Hepatocyte (in vitro differentiated cells): ENCODE results near the gene STXBP1. TPM values are rescaled to one million over a fixed set of nuclear protein-coding genes. Genes with fewer than 3 reads are reported as not detected.
A peak's percentile ranks its signal among the peaks of the same experiment; 100 is the strongest.
"Not testable (repeated sequence)": the region's sequence is repeated elsewhere in the genome, so short reads cannot be mapped to it uniquely, and the experiment has no call there.

Source experiments
- DNase-seq: peaks from one replicate; pipeline ENCODE4 v3.0.0-alpha.2; 2016; ENCODE audit warnings: low spot score
- H2AFZ ChIP-seq: fragments of 200-600 bp; sonication (generic); 2 replicates; pipeline ENCODE4 v1.6.0; 2016; ENCODE audit warnings: antibody characterized with exemption, mild to moderate bottlenecking
- H3K27ac ChIP-seq: fragments of 200-600 bp; sonication (generic); 2 replicates; pipeline ENCODE4 v1.5.1; 2016; ENCODE audit warnings: mild to moderate bottlenecking
- H3K27me3 ChIP-seq: fragments of 200-600 bp; sonication (generic); 2 replicates; pipeline ENCODE4 v1.6.1; 2016
- H3K36me3 ChIP-seq: fragments of 200-600 bp; sonication (generic); replicated peaks from 2 replicates; pipeline ENCODE4 v1.5.1; 2016; ENCODE audit warnings: low read depth; ENCODE audit not compliant: insufficient read depth
- H3K4me1 ChIP-seq: fragments of 200-600 bp; sonication (generic); 2 replicates; pipeline ENCODE4 v1.5.1; 2016; ENCODE audit warnings: mild to moderate bottlenecking, moderate library complexity; ENCODE audit not compliant: insufficient read depth
- H3K4me2 ChIP-seq: fragments of 200-600 bp; sonication (generic); 2 replicates; pipeline ENCODE4 v1.6.0; 2016
- H3K4me3 ChIP-seq: fragments of 200-600 bp; sonication (generic); 2 replicates; pipeline ENCODE4 v1.5.1; 2016; ENCODE audit warnings: mild to moderate bottlenecking
- H3K79me2 ChIP-seq: fragments of 200-600 bp; sonication (generic); 2 replicates; pipeline ENCODE4 v1.6.0; 2017; ENCODE audit warnings: mild to moderate bottlenecking
- H3K9me2 ChIP-seq: fragments of 200-600 bp; sonication (generic); replicated peaks from 2 replicates; pipeline ENCODE4 v1.6.0; 2017; ENCODE audit warnings: mild to moderate bottlenecking; ENCODE audit not compliant: insufficient read depth
- H3K9me3 ChIP-seq: fragments of 200-600 bp; sonication (generic); 2 replicates; pipeline ENCODE4 v1.5.1; 2016; ENCODE audit warnings: low read depth, mild to moderate bottlenecking
- H4K20me1 ChIP-seq: fragments of 200-600 bp; sonication (generic); 2 replicates; pipeline ENCODE4 v1.6.0; 2016; ENCODE audit warnings: mild to moderate bottlenecking; ENCODE audit not compliant: insufficient read depth, poor library complexity, severe bottlenecking
- CTCF ChIP-seq: fragments of 200-600 bp; sonication (generic); IDR thresholded peaks from 2 replicates; pipeline ENCODE4 v1.5.1; 2016; ENCODE audit warnings: antibody characterized with exemption, mild to moderate bottlenecking; ENCODE audit not compliant: poor library complexity
- EZH2 ChIP-seq: fragments of 200-600 bp; sonication (generic); IDR thresholded peaks from 2 replicates; pipeline ENCODE4 v1.6.1; 2016; ENCODE audit warnings: antibody characterized with exemption, mild to moderate bottlenecking, borderline replicate concordance
- EZH2phosphoT487 ChIP-seq: fragments of 200-600 bp; sonication (generic); IDR thresholded peaks from one replicate; pipeline ENCODE4 v1.6.1; 2018; ENCODE audit warnings: antibody characterized with exemption, mild to moderate bottlenecking, low read depth, moderate library complexity; ENCODE audit not compliant: unreplicated experiment, severe bottlenecking
- WGBS: methylation state at CpG from one replicate; pipeline ENCODE4 v1.1.6; 2016; ENCODE audit warnings: low lambda C conversion rate; ENCODE audit errors: missing lambda C conversion rate; 5-methylcytosine and 5-hydroxymethylcytosine counted together
- polyA plus RNA-seq: library from polyadenylated mRNA; unstranded; fragments of >200 nt; fragmentation: Nextera tagmentation; extraction: Ambion mirVana; gene quantifications from 2 replicates; pipeline ENCODE4 v1.2.1, GENCODE V29; 2016
- total RNA-seq: library from RNA; depleted of rRNA; stranded (reverse); fragments of >200 nt; gene quantifications from 2 replicates; pipeline ENCODE4 v1.2.3, GENCODE V29; 2014

STXBP1 gene
- total and polyA plus RNA-seq, 2 experiments from 2014 or later, result 22.6 to 27.6 TPM

DNA sequence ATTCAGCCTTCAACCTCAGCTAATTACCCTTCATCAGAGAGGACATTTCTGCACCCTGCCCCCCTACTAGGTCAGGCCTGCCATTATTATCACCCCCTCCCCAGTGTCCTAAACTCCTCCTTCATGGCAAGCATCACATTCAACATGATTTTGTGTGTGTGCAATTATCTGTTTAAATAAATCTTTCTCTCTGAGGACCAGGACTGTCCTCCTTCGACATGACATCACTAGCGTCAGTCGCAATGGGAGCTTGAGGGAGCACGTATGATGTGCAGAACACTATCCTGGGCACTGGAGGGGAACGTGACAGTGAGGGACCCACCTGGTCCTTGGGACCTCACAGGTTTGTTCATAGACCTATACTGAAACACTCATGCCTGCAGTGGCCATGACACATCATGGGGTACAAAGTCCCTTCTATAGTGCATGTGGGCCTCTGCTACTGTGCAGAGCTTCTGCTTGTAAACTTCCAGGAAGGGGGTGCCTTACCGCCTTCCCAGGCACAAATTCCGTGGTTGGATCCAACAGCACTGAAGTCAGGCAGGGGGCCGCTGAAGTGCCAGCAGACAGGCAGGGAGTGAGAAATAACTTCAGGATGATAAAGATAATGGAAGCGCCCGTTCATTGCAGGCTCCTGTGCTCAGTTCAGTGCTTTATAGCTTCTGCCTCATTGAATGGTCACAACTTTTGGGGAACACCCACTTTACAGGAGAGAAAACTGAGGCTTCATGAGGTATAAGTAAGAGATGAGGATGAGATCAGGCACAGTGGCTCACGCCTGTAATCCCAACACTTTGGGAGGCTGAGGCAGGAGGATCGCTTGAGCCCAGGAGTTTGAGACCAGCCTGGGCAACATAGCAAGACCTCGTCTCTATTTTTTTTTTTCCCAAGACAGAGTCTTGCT, 36.0 kb upstream of the STXBP1 start:
- no peak overlapping the region for H3K4me2 ChIP-seq

DNA sequence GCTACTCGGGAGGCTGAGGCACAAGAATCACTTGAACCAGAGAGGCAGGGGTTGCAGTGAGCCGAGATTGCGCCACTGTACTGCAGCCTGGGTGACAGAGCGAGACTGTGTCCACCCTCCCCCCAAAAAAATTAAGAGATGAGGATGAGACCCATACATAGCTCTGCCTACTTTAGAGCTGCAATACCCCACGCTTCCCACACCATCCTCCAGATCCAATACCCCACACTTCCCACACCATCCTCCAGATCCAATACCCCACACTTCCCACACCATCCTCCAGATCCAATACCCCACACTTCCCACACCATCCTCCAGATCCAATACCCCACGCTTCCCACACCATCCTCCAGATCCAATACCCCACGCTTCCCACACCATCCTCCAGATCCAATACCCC, 34.9 kb upstream of the STXBP1 start:
- not testable (repeated sequence) for H3K9me3 ChIP-seq, H3K79me2 ChIP-seq, H3K36me3 ChIP-seq, H2AFZ ChIP-seq, H3K9me2 ChIP-seq, H3K4me3 ChIP-seq, H3K27me3 ChIP-seq, H3K4me2 ChIP-seq, H4K20me1 ChIP-seq, DNase-seq, H3K27ac ChIP-seq
- H3K4me1 ChIP-seq, result peaks cover 39% of the 10 kb centered on the region
- WGBS, result 98% methylated on average over 7 of the region's 7 CpGs

More for the DNA sequence above, 36.0 kb upstream of the STXBP1 start:
- Histone ChIP-seq H3K4me3 (no peak overlapping the region), H3K36me3 (no peaks in the 10 kb centered on the region), H3K27ac (peak overlapping the region; percentile 61), H3K27me3 (no peaks in the 10 kb centered on the region), H3K9me3 (no peaks in the 10 kb centered on the region), H4K20me1 (no peaks in the 10 kb centered on the region), H3K79me2 (no peaks in the 10 kb centered on the region), H3K4me1 (peaks cover 40% of the 10 kb centered on the region), H2AFZ (no peak overlapping the region), H3K9me2 (no peaks in the 10 kb centered on the region)
- DNase-seq, result peak; percentile 62
- WGBS, result 77% methylated on average over 13 of the region's 13 CpGs
- no peak for TF ChIP-seq CTCF
- TF ChIP-seq EZH2, result no peak
- no peak for TF ChIP-seq EZH2phosphoT487

- no peak for DNase-seq
- Histone ChIP-seq H3K4me1 (peaks cover 29% of the 10 kb centered on the region), H3K27me3 (no peaks in the 10 kb centered on the region), H3K9me2 (no peaks in the 10 kb centered on the region), H3K79me2 (no peaks in the 10 kb centered on the region), H3K9me3 (no peaks in the 10 kb centered on the region), H3K4me3 (no peak overlapping the region), H4K20me1 (no peaks in the 10 kb centered on the region), H3K36me3 (no peaks in the 10 kb centered on the region), H2AFZ (no peak overlapping the region), H3K4me2 (peak overlapping the region; percentile 45), H3K27ac (peak overlapping the region; percentile 85)
- no peak for TF ChIP-seq EZH2
- WGBS, result 72% methylated on average over 4 of the region's 5 CpGs
These were observed 33.5 kb upstream of the STXBP1 start for GRCh38 chr9:127578627-127578951.

DNA sequence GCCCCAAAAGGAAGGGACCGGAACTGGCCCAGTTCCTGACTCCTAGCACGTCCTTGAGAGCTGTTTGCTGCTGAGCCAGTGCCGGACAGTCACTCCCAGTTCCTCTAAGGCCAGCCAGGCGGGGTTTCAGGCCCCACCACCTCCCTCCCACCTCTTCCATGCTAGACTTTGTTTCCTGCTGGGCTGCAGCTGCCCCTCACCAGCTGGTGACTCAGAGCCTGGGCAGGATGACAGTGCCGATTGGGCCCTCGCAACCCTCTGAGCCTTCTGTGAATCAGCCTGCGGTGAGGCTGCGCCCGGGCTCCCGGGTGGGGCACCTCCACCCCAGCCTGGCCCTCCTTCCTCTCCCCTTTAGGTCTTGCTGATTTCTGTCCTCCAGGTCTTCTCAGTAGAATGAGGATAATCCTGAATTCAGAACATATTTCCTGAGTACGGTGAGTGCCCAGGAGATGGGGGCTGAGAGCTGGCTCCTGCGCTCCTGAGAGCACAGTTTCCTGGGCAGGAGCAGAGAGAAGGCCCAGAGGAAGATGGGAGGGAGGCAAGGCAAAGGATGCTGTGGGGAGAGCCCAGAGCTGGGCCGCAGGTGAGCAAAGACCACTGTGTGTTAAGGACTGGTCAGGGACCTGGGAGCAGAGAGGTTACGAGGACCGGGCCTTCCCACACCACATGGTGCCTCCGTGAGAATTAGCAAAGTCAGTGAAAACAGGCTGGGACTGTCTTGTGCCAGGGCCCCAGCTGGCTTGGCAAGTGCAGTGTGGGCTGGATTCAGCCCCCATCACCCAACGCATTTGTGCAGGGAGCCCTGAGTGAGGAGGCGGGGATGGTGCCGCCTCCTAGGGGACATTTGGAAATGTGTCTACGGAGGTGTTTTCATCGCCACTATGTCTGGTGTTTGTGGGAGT, 32.9 kb upstream of the STXBP1 start:
- peak; percentile 90 for DNase-seq
- peak overlapping the region; percentile 45 for H3K4me2 ChIP-seq
- H4K20me1 ChIP-seq, result no peaks in the 10 kb centered on the region
- WGBS, result 53% methylated on average over 21 of the region's 21 CpGs
- H3K27me3 ChIP-seq, result no peaks in the 10 kb centered on the region
- no peak overlapping the region for H3K4me3 ChIP-seq
- H3K9me3 ChIP-seq, result no peaks in the 10 kb centered on the region
- TF ChIP-seq EZH2phosphoT487, result no peak
- no peak for TF ChIP-seq EZH2
- peak; percentile 18 for TF ChIP-seq CTCF
- H3K9me2 ChIP-seq, result no peaks in the 10 kb centered on the region
- H3K4me1 ChIP-seq, result peaks cover 23% of the 10 kb centered on the region
- H2AFZ ChIP-seq, result peak overlapping the region; percentile 10
- no peaks in the 10 kb centered on the region for H3K36me3 ChIP-seq
- H3K27ac ChIP-seq, result peak overlapping the region; percentile 85
- H3K79me2 ChIP-seq, result no peaks in the 10 kb centered on the region
